Stomach smooth muscle (tissue), 2 donors: ENCODE data around the gene FOXE3.

Source experiments
- H3K27ac ChIP-seq: one replicate; pipeline ENCODE4 v1.7.0; 2013; ENCODE audit warnings: mild to moderate bottlenecking, low read length, inconsistent platforms
- H3K27me3 ChIP-seq, 2 donors: one replicate each; pipeline ENCODE4 v1.7.0; 2013; ENCODE audit warnings: low read length in 2 of 2; ENCODE audit not compliant: insufficient read depth in 2 of 2, control insufficient read depth in 1 of 2
- H3K36me3 ChIP-seq, 2 donors: one replicate each; pipeline ENCODE4 v1.7.0; 2013; ENCODE audit warnings: low read length in 2 of 2; ENCODE audit not compliant: control insufficient read depth in 2 of 2, insufficient read depth in 2 of 2
- H3K4me1 ChIP-seq: one replicate; pipeline ENCODE4 v1.7.0; 2013; ENCODE audit warnings: low read length; ENCODE audit not compliant: control insufficient read depth, insufficient read depth
- H3K4me3 ChIP-seq, 2 donors: one replicate each; pipeline ENCODE4 v1.7.0; 2013; ENCODE audit warnings: low read length in 2 of 2
- H3K9ac ChIP-seq, 2 donors: one replicate each; pipeline ENCODE4 v1.7.0; 2013; ENCODE audit warnings: low read length in 2 of 2, mild to moderate bottlenecking in 1 of 2
- H3K9me3 ChIP-seq, 2 donors: one replicate each; pipeline ENCODE4 v1.7.0; 2013; ENCODE audit warnings: low read length in 2 of 2; ENCODE audit not compliant: control insufficient read depth in 2 of 2
- donor health status: healthy.
- donor health status: Pancreatic carcinoma.

The FOXE3 gene

DNA sequence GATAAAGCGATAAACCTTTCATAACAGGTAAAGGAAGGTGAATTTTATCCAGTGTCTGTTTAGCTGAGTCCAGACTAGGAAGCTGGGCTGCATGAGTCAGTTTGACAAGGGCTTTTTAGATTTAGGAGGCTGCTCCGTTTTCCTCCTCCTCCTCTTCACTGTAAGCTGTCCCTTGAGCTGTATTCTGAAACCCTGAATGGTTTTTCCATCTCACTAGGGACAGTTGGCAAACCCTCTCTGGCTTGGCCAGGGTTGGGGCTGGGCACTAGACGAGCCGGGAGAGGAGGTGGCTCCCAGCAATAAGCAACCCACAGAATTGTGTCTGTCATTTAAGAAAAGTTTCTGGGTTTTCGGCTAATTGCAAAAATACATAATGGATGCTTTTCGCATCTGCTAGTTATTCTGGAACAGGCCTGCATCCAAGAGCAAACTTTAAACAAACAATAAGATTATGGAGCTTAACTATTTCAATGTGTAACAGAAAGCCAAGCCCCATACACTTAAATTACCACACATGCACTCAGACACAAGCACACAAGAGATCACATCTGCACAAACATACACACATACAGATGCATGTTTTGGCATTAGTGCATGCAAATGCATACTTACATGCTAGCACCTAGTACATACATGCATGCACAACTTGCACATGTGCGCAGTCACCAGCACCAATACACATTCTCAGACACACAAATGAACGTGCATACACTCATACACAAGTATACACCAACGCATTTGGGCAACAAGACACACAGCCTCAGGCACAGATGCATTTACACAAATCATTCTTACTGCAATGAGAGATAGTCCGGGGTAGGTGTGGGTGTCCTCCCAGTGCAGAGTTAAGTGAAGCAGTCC is 27.8 kb upstream of the FOXE3 start:
- Histone ChIP-seq H3K27ac (no peak overlapping the region), H3K4me3 (no peak overlapping the region), H3K36me3 (peaks cover 0 to 2% of the 10 kb centered on the region in 2 donors), H3K27me3 (peaks cover 0 to 1% of the 10 kb centered on the region in 2 donors), H3K4me1 (no peaks in the 10 kb centered on the region), H3K9me3 (no peaks in the 10 kb centered on the region), H3K9ac (no peak overlapping the region)

DNA sequence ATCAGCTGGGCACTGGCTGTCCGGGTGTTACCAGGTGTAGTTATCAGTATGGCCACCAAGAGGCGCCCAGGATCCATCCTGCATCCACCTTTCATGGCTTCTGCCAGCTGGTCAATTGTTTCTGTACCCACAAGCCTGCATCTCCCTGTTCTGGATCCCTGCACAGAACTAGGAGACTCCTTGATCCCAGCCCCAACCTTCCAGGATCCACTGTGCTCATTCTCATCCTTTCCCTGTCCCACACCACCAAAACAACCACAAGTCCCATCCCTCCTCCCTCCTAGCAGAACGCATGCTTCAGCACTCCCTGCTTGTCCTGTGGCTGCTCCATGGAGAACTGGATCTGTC is 27.2 kb upstream of the FOXE3 start:
- peaks cover 0 to 2% of the 10 kb centered on the region in 2 donors for H3K27me3 ChIP-seq
- no peak overlapping the region for H3K4me3 ChIP-seq
- no peaks in the 10 kb centered on the region for H3K36me3 ChIP-seq
- no peak overlapping the region for H3K27ac ChIP-seq
- H3K4me1 ChIP-seq = no peaks in the 10 kb centered on the region
- no peaks in the 10 kb centered on the region for H3K9me3 ChIP-seq
- no peak overlapping the region for H3K9ac ChIP-seq

GRCh38 chr1:47389731-47390130 is 26.4 kb upstream of the FOXE3 start:
- no peaks in the 10 kb centered on the region for H3K4me1 ChIP-seq
- H3K27me3 ChIP-seq = peaks cover 0 to 2% of the 10 kb centered on the region in 2 donors
- no peak overlapping the region for H3K27ac ChIP-seq
- H3K9me3 ChIP-seq = no peaks in the 10 kb centered on the region
- no peak overlapping the region for H3K4me3 ChIP-seq
- no peaks in the 10 kb centered on the region for H3K36me3 ChIP-seq
- H3K9ac ChIP-seq = no peak overlapping the region

DNA sequence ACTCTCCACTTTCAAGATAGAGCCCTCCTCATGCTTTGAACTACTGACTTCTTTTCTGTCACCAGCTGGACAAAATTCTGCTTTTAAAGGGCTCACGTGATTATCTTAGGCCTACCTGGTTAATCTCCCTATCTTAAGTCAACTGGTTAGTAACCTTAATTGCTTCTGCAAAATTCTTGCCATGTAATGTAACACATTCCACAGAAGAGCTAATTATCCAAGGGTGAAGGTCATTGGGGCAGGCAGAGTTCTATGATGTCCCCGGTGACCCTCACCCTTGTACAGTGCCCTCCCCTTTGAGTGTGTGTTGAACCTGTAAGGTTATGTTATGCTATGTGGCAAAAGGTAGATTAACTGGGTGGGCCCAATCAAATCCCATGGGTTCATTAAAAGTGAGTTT is 25.2 kb upstream of the FOXE3 start:
- H3K27ac ChIP-seq = no peak overlapping the region
- H3K9ac ChIP-seq = no peak overlapping the region
- no peaks in the 10 kb centered on the region for H3K9me3 ChIP-seq
- H3K36me3 ChIP-seq = no peaks in the 10 kb centered on the region
- no peak overlapping the region for H3K4me3 ChIP-seq
- H3K27me3 ChIP-seq = peaks cover 3 to 5% of the 10 kb centered on the region in 2 donors
- no peaks in the 10 kb centered on the region for H3K4me1 ChIP-seq

- H3K9ac ChIP-seq = no peak overlapping the region
- H3K36me3 ChIP-seq = no peaks in the 10 kb centered on the region
- peaks cover 6 to 15% of the 10 kb centered on the region in 2 donors for H3K27me3 ChIP-seq
- no peaks in the 10 kb centered on the region for H3K4me1 ChIP-seq
- H3K4me3 ChIP-seq = no peak overlapping the region
- no peaks in the 10 kb centered on the region for H3K9me3 ChIP-seq
- no peak overlapping the region for H3K27ac ChIP-seq
Observed at GRCh38 chr1:47393141-47393540, 22.9 kb upstream of the FOXE3 start.

DNA sequence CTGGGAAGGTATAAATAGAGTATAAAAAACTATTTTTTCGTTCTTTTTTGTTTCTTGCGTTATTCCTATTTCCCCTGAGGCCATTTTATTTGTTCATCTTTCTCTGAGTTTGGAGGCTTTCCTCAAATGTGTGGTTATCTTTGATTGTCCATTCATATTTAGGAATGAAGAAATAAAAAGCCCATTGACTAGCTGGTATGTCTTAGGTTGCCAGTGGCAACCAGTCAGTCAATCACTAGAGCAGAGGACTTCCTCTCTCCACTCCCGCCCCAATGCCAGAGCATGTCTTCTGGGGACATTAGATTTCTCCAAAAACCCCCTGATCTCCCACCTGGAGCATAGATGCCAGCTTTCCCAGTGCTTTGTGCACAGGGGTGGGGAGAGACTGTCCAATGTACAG is 20.7 kb upstream of the FOXE3 start:
- Histone ChIP-seq H3K27me3 (peaks cover 13 to 24% of the 10 kb centered on the region in 2 donors), H3K27ac (no peak overlapping the region), H3K9ac (no peak overlapping the region), H3K4me1 (no peaks in the 10 kb centered on the region), H3K4me3 (no peak overlapping the region), H3K9me3 (no peaks in the 10 kb centered on the region), H3K36me3 (no peaks in the 10 kb centered on the region)

DNA sequence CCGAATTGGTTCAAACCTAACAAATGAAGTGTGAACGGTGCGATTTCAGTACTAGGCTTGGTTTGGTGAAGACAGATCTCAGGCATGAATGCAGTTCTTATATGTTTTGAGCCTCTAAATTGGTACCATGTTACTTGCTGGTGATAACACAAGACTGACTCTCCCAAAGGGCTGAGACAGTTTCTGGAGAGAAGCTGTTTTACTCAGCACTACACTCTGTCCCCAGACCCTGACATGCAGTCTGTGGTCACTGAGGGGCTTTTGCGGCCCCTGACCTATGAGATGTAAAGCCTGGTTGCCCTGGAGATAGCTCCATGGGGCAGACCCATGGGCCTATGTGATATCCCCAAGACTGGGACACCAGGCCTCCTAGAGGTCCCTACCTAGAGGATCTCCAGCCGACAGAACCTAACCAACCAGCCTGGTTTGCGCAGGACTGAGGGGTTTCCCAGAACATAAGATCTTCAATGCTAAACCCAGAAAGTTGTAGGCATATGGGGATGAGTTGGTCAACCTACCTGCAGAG is 19.4 kb upstream of the FOXE3 start:
- Histone ChIP-seq H3K27me3 (peaks cover 13 to 30% of the 10 kb centered on the region in 2 donors), H3K4me3 (no peak overlapping the region), H3K9ac (no peak overlapping the region), H3K9me3 (no peaks in the 10 kb centered on the region), H3K36me3 (no peaks in the 10 kb centered on the region), H3K27ac (no peak overlapping the region), H3K4me1 (no peaks in the 10 kb centered on the region)

- no peaks in the 10 kb centered on the region for H3K9me3 ChIP-seq
- H3K36me3 ChIP-seq = no peaks in the 10 kb centered on the region
- peaks cover 13 to 34% of the 10 kb centered on the region in 2 donors for H3K27me3 ChIP-seq
- no peak overlapping the region for H3K9ac ChIP-seq
- no peak overlapping the region for H3K27ac ChIP-seq
- H3K4me3 ChIP-seq = no peak overlapping the region
- no peaks in the 10 kb centered on the region for H3K4me1 ChIP-seq
Observed at GRCh38 chr1:47399138-47399845, 16.8 kb upstream of the FOXE3 start.

DNA sequence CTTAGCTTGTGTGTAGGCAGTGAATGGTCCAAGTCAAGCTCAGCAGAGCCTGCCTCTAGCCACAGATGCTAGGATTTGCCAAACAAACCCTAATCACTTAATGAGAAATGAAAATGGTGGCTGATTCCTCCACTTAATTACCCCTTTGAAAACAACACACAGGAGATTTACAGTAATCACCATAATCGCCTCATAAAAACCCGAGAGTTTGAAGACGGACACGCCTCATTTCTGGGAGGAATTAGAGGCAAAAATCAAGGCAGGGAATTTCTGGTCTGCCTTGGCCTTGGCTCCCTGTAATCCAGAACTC is 16.3 kb upstream of the FOXE3 start:
- no peaks in the 10 kb centered on the region for H3K9me3 ChIP-seq
- no peak overlapping the region for H3K27ac ChIP-seq
- H3K4me1 ChIP-seq = no peaks in the 10 kb centered on the region
- peaks cover 13 to 34% of the 10 kb centered on the region in 2 donors for H3K27me3 ChIP-seq
- H3K36me3 ChIP-seq = no peaks in the 10 kb centered on the region
- no peak overlapping the region for H3K9ac ChIP-seq
- H3K4me3 ChIP-seq = no peak overlapping the region

- H3K9me3 ChIP-seq = no peaks in the 10 kb centered on the region
Observed at GRCh38 chr1:47401761-47402160, 14.3 kb upstream of the FOXE3 start.

GRCh38 chr1:47402591-47402990 is 13.5 kb upstream of the FOXE3 start:
- peaks cover 7 to 21% of the 10 kb centered on the region in 2 donors for H3K27me3 ChIP-seq
- no peaks in the 10 kb centered on the region for H3K9me3 ChIP-seq
- no peak overlapping the region for H3K27ac ChIP-seq
- no peak overlapping the region for H3K9ac ChIP-seq
- no peak overlapping the region for H3K4me3 ChIP-seq
- no peaks in the 10 kb centered on the region for H3K36me3 ChIP-seq
- H3K4me1 ChIP-seq = no peaks in the 10 kb centered on the region

More at GRCh38 chr1:47401761-47402160, 14.3 kb upstream of the FOXE3 start:
- H3K36me3 ChIP-seq = no peaks in the 10 kb centered on the region
- H3K9ac ChIP-seq = no peak overlapping the region
- H3K4me3 ChIP-seq = no peak overlapping the region
- H3K27ac ChIP-seq = no peak overlapping the region
- H3K27me3 ChIP-seq = peaks cover 10 to 24% of the 10 kb centered on the region in 2 donors
- no peaks in the 10 kb centered on the region for H3K4me1 ChIP-seq
